Measurements from ENCODE around the gene CSF1.

CSF1 gene

DNA sequence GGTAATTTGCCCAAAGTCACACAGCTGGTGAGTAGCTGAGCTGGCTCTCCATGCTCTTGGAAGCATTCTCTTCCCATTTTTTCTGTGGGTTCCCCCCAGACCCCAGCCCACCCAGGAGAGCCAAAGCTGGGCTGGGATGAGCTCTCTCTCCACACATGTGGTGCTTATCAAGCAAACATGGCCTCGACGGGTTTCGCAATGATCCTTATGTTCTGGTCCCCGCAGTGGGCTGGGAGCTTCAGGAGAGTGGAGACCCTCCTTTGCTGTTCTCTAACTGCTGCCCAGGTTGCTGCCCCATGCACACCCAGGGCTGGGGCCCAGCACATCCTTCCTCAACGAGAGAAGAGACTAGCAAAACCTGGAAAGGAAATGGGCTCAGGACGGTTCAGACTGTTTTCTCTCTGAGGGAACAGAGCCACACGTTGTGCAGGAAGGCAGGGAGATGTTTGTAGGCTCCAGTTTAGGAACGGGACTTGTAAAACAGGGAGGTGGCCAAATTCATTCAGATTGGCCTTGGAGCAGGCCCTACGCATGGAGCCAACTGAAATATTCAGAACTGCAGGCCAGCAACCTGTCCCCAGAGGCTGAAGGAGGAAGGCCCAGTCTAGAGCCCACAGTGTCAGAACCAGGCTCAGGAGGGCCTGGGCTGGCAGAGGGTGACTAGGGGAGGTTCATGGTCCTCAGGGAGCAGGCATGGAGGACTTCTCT lies 27.2 kb upstream of the CSF1 start:
- DNase-seq (ENCODE audit: low spot score): no peak

DNA sequence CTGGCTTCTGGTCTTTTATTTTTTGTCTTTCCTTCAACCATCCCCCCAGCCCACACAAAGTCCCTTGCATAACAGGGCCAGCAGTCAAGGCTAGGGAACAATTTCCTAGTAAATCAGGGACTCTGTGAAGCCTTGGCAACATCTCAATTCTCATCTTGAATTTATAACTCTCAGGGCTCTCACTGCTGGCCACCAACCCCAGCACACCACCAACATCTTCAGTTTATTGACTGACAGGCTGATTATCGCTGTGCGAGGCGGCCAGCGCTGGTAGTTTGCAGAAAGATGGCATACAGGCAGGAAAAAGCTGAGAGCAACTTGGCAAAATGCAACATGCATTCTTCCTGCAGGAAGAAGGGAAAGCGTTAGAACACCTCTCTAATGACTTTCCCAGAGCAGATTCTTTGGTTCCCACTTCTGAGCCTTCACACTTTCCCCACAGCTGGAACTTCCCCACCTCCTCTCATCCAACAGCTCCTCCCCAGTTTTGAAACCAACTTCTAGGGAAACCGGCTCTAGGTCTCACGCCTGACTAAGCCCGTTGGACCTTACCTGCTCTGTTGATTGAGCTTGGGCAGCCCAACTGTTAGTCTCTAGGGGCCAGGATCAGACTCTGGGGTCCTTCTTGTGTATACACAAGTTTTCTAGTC lies 26.3 kb upstream of the CSF1 start:
- DNase-seq (ENCODE audit: low spot score): no peak

DNA sequence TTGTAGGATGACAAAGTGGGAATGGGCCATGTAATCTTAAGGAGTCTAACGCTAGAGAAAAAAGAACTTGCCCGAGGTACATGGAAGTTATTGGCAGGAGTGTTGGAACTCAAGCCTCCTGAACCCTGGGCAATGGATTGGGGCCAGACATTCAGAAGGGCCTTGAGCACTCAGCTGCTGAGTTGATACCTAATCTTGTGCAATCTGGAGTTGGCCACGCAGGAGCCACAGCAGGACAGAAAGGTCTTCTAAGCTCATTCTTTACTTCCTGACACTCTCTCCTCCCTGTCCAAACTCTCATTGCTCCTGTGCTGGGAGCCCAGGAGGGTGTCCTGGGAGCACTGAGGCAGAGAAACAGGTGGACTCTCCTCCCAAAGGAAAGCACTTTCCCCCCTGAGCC lies 25.1 kb upstream of the CSF1 start:
- no peak for DNase-seq (ENCODE audit: low spot score)

DNA sequence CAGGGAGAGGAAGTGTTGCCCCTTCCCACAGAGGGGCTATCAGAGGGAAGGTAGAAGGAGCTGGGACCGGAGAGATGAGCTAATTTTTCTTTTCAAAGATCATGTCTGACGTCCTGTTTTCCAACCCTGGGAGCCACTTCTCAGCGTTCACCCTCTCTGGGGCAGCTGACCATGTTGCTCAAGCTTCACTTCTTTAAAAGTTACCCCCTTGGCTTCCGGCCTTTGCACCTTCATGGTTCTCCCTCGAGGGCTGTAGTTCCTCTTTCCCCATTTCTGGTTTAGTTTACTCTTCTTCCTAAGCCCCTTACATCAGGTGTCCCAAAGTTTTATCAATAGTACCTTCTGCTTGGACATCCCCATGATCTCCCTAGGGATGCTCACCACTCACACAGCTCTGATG lies 23.8 kb upstream of the CSF1 start:
- DNase-seq (ENCODE audit: low spot score): no peak

DNA sequence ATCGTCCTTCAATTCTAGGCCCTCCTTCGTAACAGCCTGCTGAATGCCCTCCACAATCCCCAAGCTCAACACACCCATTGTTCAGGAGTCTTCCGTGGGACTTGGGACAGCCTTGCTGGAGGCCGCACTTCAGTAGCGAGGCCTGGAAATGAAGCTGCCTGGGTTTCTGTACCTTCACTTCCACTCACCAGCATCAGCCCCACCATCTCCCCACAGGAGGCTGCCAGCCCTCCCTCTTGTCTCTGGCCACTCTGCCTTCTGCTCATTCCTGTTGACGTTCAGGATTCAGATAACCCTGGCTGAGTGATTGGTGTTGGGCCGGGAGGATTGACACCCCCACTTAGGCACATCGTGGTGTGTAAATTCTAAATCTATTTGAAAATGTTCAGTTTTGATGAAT lies 23.4 kb upstream of the CSF1 start:
- no peak for DNase-seq (ENCODE audit: low spot score)

DNA sequence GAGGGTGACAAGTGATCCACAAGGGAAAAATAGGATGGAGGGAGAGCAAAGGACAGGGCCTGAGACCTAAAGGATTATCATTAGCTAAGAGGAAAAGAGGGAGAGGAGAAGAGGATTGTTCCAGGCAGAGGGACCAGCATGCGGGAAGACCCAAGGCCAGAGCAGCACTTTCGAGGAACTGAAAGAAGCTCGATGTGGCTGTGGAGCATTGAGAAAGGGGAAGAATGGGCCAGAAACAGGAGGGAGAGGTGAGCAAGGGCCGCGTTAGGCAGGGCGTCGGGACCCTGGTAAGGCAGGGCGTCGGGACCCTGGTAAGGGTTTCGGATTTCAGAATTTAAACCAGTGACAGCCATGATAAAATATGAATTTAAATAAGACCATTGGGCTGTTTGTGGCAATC lies 22.8 kb upstream of the CSF1 start:
- no peak for DNase-seq (ENCODE audit: low spot score)

DNA sequence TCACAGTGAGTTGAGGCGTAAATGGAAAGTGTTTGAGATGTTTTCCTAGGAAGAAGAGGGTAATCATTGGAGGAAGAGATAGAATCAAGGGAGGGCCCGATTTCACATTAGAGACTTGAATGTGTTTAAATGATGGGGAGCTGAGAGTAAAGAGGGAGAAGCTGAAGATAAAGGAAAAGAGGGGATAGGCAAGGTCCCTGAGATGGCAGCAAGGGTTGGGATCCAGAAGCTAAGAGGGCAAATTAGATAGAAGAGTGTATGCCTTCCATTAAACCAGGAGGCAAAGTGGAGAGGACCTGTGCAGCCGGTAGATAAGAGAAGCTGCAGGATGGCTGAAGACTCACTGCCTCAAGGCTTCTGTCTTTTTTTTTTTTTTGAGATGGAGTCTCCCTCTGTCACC lies 21.6 kb upstream of the CSF1 start:
- no peak for DNase-seq (ENCODE audit: low spot score)

DNA sequence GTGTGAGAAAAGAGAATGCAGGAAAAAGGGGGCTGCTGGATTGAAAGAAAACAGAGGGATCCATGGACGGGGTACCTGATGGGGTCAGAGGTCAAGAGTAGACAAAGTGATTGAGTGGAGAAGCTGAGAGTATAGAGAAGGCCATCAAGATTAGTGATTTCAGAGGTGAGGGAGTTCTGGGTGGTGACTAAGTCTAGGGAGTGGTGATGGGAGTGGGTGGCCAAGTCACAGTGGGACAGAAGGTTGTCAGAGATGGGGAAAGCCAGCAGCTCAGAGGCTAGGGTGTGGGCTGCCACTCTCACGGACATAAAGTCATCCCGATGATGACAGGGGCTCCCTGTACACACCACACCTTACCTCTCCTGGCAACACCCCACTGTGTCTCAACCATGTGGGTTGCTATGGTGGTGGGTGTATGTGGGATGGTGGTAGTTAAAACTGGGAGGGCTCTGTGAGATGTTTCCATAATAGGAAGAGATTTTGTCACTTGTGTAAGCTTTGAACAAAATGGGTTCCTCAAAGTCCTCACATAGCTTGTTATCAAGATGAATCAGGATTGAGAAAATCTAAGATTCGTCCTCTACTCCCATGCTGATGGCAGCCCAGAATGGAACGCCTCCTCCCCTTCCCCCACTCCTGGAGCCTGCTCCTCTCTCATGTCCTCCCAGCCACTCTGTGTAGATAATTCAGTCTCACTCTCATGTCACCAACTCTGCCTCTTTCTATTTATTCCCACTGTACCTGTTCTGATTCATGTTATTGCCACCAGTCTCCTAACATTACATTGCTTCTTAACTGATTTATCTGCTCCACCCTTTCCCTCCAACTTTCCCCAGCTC lies 20.3 kb upstream of the CSF1 start:
- DNase-seq (ENCODE audit: low spot score): no peak

DNA sequence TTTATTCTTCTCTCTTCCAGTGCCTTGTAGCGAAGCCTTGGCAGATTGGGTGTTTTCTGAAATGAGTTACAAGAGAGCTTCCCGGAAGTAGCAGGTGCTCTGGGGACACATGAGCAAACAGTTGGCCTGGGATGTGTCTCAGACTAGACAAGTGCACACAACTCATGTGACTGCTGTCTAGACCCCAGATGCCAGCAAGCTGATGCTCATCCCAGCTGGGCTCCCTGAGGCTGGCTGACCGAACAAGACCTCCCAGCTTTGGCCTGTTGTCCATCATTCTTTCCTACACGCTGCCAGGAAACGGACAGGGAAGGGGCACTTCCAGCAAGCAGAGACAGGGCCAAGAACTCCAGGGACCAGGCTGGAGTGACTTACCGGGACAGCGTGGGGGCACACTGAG lies 18.7 kb upstream of the CSF1 start:
- no peak for DNase-seq (ENCODE audit: low spot score)

DNA sequence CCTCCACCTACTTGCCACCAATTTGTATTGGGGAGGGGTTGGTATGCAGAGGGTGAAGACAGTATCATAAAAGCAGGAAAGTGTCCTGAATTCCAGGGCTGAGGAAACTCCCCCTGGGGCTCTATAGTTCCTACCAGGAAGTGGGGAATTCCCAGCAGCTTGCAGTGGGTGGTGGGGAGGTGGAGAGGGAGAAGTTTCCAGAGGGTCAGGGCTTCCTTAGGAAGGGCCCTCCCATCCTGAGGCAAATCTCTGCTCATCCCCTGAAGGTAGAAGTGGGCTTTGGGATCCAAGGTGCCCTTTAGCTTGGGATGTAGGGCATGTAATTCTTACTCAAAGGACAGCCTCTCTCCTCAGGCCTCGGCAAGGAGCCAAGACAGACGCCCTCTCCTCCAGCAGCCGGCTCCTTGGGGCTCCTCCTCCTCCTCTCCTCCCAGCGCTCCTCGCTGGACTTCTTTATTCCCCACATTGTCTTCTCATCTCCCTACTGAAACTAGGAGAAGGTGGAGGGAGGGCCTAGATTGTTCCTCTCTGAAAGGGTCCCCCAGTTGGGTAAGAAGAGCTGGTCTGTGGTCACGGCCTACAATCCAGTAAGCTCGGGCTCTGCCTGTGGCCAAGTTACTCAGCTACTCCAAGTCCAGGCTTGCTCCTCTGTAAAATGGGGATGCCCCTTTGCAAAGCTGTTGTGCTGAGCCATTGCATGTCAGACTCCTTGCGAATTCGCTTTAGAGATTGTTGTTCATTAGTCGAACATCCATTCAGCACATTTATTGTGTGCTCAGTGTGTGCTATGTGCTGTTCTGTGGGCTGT lies 17.9 kb upstream of the CSF1 start:
- DNase-seq (ENCODE audit: low spot score): no peak

DNA sequence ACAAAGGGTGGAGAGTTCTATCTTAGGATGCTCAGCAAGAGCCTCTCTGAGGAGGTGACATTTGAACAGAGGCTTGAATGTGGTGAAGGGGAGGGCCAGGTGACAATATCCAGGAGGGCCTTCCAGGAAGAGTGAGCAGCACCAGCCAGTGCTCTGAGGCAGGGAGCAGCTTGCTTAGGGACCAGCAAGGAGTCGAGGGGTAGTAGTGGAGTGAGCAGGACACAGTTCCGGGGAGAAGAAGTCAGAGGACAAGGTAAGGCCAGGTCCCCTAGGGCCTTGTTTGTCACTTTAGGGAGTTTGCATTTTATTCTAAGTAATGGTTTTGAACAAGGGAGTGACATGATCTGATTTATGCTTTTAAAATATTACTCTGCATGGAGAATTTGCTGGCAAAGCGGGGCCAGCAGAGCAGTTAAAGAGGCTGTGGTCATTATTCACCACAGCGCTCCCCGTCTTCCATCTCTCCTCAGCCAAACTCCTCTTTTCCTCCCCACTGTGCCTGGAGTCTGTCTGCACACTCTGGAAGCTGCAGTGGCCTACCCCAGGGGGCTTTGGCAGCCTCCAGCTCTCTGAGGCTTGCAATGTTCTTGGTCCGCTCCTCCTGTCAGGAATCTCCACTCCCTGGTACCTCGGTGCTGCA lies 17.0 kb upstream of the CSF1 start:
- DNase-seq (ENCODE audit: low spot score): no peak

DNA sequence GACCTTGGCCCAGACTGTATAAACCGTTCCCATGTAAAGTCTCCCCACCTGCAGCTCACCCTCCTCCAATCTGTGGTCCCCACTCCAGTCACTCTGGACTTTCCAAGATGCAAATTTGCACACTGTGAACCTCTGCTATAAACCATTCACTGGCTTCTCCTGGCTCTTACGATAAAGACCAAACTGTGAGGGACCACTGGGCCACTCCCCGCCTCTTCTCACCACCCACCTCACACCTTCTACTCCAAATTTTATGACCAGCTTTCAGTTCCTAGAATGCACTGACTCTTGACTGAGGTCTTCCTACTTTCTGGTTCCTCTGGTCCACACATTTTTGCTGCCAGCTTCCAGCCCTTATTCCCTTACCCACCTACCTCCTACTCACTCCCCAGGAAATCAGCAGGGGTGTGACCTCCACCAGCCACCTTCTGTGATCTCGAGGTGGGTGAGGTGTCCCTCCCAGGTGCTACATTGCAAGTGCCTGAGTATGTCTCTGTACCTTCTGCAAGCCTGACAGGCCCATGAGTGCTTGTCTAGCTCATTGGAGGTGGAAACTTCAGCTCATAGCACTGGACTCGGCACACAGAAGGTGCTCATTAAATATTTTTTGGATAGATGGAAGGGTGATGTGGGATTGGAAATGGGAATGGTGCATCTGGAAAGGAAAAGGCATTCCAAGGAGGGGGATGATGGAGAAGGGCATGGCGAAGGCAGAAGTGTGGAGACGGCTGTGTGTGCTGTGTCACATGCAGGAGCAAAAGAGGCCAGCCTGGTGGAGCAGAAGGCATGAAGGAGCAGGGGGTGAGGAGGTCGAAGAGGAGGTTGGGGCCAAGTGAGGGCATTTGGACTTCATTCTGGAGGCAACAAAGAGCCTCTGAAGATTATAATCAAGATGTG lies 15.6 kb upstream of the CSF1 start:
- DNase-seq (ENCODE audit: low spot score): no peak

DNA sequence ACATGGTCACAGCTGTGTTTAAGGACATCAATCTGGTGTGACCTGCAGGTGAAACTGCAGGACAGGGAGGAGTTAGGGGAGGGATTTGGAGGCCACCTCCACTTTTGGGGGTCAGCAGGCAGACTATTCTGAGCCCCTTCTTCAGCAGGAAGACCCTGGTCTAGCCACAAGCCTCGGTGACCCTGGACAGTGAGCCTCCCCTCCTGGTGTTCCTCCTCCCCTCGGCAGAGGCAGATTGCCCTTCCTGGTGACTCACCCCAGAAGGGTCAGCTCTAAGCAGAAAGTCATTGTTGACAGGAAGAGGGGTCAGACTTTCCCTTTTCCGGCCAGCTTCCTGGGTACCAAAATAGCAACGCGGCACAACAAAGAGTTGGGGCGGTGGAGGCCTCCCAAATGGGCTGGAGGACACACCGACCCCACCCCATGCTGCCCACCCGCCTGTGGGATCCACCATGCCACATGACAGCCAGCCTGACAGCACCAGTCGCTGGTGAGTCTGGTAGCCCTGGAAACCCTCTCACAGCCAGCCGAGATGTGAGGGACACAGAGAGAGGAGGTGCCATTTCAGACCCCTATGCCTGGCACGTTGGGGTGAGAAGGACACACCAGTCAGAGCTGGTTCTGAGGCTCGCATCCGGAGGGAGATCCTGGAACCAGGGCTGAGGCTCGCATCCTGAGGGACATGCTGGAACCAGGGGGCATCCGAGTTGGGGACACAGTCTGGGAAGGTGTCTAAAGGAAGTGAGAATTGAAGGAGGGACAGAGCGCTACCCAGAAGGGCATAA lies 14.7 kb upstream of the CSF1 start:
- no peak for DNase-seq (ENCODE audit: low spot score)

DNA sequence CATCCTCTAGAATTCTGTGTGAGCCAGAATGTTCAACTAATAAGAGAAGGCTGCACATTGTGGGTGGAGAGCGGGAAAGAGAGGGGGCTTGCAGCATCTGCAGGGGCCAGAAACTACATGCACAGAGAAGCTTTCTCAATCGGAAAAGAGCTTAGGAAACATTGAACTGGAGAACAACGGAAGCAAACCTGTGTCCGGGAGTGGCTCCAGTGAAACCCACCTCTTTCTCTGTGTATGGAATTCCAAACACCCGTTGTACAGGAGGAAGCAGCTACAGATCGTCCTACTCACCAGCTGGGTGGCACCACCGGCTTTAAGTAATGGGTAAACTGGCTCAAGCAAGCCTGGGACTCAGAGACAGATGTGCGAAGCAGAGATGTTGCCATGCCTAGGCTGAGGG lies 14.0 kb upstream of the CSF1 start:
- no peak for DNase-seq (ENCODE audit: low spot score)

DNA sequence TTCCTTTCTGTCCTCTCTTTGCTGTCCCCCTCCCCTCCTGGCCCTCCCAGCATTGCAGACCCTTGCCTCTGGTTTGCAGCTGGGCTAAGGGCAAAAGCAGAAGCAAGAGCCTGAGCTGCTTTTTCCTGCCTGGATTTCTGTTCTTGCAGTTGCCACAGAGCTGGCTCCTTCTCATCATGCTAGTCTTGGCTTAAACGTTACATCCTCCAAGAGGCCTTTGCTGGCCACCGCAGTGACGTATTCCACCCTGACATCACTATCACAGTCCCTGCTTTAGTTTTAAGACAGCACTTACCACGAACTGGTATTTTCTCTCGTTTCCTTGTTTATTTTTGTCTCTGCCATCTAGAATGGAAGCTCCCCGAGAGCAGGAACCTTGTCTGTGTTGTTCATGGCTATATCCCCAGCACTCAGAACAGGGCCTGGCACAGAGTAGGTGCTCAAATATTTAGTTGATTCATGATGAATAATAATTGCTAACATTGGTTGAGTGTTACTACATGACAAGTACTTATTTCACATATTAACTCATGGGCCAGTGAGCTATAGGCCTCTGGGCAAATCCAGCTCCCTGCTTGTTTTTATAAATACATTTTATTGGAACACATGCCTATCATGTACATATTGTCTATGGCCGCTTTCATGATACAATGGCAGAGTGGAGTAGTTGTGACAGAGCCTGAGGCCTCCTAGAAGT lies 13.2 kb upstream of the CSF1 start:
- no peak for DNase-seq (ENCODE audit: low spot score)

DNA sequence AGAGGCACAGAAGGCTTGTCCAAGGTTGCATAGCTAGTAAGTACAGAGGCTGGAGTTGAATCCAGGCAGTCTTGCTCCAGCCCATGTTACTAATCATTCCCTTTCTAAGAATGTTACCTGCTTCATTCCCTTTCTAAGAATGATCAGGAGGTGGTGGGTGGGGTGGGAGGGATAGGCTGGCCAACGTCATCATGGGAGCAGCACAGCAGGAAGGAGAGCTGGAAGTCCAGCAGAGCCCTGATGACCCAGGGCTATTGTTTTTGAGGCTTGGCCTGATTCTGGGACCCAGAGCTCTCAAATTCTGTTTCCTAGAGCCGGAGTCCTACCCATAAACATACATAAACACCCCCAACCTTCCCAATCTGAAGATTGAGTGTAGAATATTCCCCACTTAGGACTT lies 11.8 kb upstream of the CSF1 start:
- DNase-seq (ENCODE audit: low spot score): no peak

DNA sequence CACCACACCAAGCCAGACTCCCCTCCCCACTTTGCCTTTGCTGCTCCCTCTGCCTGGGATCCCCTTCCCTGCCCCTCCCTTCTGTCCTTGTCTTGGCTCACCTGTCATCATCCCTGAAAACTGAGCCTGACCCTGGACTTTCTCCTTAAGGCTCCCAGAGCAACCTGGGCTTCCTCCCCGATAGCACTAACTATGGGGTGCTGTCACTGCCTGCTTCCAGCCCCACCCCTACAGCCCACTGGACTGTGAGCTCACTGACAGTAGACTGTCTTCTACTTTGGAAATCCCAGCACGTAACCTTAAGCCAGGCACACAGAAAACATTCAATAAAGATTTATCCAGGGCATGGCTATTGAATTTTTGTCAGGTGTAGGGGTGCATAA lies 9.5 kb upstream of the CSF1 start:
- no peak for DNase-seq (ENCODE audit: low spot score)

DNA sequence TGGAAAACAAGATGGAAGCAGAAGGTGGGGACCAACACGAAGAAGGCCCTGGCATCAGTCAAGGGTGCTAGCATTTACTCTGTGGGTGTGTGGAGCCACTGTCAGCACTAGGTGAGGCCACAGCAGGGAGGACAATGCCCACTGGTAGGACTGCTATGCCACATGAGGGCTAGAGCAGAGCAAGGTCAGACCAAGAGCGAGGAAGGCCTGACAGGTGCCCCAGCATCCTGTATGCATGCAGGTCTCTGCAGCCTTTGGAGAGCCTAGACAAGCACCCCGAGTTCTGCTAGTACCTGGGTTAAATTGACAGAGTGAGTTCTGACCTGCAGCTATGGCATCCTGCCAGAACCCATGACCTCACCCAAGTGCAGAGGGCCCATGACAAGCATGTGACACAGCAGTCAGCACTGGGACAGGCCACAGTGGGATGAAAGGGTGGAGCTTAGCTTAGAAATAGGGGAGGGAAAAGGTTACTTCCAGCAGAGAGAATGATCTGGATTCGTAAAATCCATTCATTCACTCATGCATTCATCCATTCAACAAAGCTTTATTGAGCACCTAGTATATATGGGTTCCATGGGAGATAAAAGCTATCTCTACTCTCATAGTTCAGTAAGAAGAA lies 9.0 kb upstream of the CSF1 start:
- no peak for DNase-seq (ENCODE audit: low spot score)

All from D341Med (cell line).